Fibroblast of skin of left biceps (primary cell): Measurements from ENCODE around the gene TAF9B.
"Not testable (repeated sequence)": the region's sequence is repeated elsewhere in the genome, so short reads cannot be mapped to it uniquely, and the experiment has no call there.

Experiments
- DNase-seq, 2 experiments: peaks; one replicate each; pipeline ENCODE4 v3.0.0-alpha.2; 2013; ENCODE audit warnings: low read depth in 2 of 2

TAF9B gene, protein sequence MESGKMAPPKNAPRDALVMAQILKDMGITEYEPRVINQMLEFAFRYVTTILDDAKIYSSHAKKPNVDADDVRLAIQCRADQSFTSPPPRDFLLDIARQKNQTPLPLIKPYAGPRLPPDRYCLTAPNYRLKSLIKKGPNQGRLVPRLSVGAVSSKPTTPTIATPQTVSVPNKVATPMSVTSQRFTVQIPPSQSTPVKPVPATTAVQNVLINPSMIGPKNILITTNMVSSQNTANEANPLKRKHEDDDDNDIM

DNA sequence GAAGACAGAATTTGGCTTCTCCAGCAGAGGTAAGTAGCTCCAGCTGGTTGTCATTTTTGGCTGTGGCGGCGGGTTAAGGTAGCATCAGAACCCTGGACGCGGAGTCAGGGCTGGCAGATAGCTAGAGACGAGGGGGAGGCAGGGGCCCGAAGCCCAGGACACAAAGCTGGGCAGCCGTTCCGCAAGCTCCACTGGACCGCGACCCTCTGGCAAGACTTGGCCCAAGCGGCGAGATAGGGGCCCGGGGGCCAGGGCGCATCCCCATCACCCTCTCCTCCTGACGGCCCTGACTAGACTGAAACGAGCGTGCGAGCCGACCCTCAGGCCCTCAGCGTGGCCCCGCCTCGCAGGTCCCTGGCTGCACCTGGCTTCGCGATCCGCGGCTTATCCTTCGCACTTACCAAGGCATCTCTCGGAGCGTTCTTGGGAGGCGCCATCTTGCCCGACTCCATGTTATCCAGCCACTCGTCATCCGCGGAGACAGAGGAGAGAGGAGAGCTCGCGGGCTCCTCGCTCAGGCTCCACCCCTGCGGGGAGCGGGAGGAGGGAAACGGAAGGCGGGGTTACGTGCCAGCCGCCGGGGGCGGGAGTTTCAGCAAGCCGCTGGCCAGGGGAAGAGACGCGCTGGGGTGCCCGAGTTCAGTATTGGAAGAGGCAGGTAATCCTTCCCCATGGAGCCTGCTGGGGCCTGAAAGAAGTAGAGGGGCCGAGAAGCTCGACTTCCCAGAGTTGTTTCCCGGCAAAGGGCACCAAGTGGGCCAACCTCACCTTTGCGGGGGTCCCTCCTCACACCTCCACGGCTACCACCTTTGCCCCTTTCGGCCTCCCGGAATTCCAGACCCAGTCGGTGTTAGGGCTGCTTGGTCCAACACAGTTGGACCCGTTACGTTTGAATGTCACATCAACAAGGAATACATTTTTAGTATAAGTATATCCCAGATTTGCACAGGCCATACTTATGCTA is at the start of gene TAF9B:
Gene TAF9B, minus strand, starts transcription at position 491 of the 964 bp plus-strand sequence. Its CDS starts 39 bp downstream, at position 452.
- DNase-seq: peak; percentile 43 to 48

DNA sequence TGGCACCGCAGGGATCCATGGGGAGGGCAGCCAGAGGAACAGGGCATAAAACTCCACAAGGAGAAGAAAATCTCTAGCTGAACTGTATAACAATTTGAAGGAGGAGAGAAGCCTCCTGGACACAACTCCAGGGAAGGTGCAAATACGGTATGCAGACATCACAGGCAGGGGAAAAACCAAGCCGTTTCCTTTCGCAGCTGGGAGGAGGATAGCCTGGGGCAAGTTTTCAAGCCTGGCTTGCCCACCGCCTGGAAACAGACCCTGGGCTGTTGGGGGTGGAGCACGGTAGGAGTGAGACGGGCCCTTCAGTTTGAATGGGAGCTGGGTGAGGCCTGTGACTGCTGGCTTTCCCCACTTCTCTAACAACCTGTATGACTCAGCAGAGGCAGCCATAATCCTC is 43.4 kb upstream of the TAF9B start:
- no peak for DNase-seq

DNA sequence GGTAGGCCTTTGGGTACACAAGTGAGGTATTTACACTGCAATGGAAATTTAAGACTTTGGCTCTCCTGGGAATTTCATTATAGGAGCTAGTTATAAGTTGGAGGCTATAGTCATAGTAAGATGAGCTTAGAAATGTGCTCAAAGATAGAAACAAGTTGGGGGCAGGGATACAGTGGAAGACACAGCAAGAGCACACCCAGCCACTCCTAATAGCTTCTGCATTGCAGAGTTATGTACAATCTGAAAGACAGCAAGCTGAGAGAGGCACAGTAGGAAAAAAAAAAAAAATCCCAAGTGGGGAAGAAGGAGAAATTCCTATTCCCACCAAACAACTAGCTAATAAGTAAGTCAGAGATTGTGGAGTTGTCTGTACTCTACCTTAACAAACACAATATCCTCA is 41.9 kb upstream of the TAF9B start:
- DNase-seq: no peak

DNA sequence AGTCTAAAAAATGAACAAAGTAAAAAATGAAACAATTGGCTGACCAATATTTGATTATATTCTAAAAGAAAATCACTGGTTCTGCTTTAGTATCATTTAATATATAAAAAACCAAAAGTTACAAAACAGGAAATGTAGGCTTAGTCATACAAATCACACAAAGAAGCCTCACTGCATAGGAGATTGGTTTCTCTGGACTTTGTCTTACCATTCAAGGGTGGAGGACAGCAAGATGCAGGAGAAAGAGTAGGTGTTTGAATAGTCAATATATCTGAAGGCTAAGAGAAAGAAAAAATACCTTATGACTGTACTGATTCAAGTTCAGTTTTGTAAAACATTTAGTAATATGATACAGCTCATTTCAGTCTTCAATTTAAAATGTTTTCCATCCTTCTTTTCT is 28.6 kb upstream of the TAF9B start:
- DNase-seq: no peak

DNA sequence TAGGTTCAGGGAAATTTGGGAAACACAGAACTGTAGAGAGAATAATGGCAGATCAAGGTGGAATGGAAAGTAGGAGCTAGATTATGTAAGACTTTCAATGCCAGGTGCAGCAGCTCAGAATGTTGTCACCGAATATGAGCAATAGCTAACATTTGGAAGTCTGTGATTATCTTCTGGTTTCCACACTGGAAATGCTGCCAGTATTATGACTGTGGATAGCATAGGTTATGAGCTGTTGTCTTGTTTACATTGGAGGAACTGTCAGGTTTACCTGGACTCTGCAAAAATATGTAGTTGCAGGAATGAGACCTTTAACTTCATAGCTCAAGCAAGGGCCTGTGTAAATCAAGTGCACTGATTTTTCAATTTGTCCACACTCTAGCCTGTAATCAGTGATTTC is 26.0 kb upstream of the TAF9B start:
- DNase-seq: no peak

DNA sequence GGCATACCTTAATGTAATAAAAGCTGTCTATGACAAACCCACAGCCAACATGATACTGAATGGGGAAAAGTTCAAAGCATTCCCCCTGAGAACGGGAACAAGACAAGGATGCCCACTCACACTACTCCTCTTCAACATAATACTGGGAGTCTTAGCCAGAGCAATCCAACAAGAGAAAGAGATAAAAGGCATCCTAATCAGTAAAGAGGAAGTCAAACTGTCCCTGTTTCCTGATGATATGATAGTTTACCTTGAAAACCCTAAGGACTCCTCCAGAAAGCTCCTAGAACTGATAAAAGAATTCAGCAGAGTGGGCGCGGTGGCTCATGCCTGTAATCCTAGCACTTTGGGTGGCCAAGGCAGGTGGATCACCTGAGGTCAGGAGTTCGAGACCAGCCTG is 23.7 kb upstream of the TAF9B start:
- DNase-seq: not testable (repeated sequence)

DNA sequence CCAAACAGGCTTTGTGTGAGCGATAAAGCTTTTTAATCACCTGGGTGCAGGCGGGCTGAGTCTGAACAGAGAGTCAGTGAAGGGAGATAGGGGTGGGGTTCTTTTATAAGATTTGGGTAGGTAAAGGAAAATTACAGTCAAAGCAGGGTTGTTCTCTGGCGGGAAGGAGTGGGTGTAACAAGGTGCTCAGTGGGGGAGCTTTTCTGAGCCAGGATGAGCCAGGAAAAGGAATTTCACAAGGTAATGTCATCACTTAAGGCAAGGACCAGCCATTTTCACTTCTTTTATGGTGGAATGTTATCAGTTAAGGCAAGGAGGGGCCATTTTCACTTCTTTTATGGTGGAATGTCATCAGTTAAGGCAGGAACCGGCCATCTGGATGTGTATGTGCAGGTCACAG is 21.3 kb upstream of the TAF9B start:
- not testable (repeated sequence) for DNase-seq

DNA sequence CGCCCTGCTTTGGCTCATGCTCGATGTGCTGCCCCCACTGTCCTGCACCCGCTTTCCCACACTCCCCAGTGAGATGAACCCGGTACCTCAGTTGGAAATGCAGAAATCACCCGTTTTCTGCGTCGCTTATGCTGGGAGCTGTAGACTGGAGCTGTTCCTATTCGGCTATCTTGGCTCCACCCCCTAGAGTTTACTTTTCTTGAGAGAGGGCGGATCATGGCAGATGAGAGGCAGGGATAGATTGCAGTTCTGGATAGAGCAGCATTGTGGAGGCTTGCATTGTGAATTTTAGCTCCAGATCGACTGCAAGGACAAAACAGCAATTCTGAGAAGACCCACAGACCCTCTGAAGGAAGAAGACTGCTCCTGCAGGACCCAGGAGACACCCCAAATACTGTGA is 18.4 kb upstream of the TAF9B start:
- DNase-seq: not testable (repeated sequence)

DNA sequence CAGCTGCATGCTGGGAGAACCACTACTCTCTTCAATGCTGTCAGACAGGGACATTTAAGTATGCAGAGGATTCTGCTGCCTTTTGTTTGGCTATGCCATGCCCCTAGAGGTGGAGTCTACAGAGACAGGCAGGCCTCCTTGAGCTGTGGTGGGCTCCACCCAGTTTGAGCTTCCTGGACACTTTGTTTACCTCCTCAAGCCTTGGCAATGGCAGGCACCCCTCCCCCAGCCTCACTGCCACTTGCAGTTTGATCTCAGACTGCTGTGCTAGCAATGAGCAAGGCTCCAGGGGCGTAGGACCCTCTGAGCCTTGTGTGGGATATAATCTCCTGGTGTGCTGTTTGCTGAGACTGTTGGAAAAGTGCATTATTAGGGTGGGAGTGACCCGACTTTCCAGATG is 17.9 kb upstream of the TAF9B start:
- DNase-seq: not testable (repeated sequence)

DNA sequence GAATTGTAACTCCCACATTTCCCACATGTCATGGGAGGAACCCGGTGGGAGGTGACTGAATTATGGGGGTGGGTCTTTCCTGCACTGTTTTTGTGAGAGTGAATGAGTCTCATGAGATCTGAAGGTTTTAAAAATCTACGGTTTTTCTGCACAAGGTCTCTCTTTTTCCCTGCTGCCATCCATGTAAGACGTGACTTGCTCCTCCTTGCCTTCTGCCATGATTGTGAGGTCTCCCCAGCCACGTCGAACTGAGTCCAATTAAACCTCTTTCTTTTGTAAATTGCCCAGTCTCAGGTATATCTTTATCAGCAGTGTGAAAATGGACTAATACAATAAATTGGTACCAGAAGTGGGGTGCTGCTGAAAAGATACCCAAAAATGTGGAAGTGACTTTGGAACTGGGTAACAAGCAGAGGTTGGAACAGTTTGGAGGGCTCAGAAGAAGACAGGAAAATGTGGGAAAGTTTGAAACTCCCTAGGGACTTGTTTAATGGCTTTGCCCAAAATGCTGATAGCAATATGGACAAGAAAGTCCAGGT is 7.6 kb upstream of the TAF9B start:
- not testable (repeated sequence) for DNase-seq

DNA sequence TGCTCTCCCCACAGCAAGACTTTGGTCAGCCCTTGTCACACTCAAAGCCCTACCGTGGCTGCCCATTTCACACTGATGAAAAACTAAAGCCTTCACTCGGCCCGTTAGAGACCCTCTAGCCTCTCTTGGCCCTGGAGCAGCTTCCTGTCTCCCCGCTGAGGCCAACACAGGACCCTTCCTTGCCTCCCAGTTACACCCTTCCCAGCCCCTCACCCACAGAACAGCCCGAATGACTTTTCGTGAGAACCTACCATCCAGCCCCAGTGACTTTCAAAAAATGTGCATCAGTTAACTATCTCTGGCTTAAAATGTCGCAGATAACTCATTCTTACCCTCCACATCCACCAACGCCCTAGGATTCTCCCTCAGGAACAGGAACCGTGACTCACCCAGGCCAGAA is 756 bp upstream of the TAF9B start:
- DNase-seq: no peak

DNA sequence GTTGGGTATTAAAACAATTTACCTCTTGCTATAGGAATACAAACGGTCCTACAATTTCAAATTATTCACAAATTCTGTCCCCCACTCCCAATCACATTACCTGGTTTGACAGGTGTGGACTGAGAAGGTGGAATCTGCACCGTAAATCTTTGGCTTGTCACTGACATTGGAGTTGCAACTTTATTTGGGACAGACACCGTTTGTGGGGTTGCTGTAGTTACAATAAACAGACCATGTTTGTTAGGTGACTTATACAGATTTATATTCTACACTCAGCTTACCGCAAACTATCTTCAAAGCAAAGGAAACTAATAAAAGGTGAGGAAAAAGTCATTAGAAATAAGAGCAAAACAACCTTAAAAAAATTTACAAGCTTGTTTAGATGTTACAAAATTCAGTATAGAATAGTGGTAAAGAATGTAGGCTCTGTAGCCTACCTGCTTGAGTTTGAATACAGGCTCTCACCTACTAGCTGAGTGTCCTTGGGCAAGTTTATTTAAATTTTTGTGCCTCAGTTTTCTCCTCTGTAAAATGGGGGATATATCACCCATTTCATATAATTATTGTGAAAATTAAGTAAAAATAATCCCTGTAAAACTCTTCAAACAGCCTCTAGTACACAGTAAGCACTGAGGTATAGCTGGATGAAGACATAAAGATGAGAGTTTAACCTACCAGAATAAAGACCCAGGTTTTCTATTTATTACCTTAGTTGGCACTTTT is 6.1 kb downstream of the TAF9B start:
- no peak for DNase-seq

DNA sequence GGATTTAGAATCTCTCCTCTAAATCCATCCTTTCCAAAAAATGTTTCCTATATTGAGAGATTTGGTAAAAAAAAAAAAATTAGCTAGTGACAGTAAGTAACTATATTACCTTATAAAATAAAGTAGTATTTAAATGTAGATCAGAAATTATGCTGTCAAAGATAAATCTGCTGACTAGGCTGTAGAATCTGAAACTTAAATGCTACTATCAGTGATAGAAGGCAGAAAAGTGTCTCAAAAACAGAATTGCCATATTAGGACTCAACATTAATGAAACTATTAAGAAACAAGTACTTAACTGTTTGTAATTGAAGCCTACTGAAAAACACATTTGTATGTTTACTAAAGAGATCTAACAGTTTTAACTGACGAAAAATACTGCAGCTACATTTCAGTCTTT is 8.3 kb downstream of the TAF9B start:
- DNase-seq: no peak

DNA sequence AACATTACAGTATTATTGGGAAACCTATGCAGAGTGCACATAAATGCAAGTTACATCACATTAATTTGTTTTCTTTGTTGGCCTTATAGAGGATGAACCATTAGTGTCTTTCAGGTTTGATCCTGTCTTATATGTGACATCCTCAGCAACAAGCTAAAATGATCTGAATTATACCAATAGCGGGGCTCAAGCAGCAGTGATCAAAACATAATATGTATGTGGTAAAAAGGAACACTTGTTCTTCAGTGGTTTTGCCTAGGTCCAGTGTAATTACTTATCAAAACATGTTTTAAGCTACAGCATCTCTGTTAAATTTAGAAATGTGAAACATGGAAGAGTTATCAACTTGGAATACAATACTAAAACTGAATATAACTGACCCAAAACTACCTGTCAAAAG is 9.1 kb downstream of the TAF9B start:
- DNase-seq: no peak

DNA sequence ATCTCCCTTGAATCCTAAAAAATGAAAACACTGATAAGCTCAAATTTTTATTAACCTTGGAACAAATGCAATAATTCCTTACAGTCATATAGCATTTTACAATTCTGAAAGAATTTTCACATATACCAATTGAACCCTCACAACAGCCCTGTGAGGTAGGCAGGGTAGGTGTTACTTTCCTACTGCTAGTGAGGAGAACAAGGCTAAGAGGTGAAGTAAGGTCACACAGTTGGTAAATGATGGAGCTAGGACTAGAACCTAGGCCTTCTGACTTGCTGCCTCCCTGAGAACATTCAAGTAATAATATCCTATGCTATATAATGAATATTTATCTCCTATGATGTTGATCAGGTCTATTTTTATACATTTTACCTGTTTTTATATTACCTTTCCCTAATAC is 9.7 kb downstream of the TAF9B start:
- no peak for DNase-seq

DNA sequence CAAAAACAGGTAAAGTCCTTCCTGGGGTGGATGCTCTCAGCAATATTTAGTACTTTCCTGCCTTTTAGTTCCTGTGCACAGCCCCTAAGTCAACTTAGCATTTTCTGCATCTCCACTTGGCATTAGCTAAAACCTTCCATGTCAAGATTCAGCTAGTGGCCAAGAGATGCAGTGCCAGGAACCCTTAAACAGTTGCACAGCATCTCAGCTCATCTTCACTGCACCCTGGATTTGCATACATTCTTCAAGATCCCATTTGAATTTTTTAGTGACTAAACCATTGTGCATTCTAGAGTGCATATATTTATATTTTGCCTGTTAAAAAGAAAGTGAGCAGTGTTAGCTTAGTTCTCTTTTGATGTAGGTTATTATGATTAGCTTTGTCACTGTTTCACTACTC is 13.7 kb downstream of the TAF9B start:
- not testable (repeated sequence) for DNase-seq

DNA sequence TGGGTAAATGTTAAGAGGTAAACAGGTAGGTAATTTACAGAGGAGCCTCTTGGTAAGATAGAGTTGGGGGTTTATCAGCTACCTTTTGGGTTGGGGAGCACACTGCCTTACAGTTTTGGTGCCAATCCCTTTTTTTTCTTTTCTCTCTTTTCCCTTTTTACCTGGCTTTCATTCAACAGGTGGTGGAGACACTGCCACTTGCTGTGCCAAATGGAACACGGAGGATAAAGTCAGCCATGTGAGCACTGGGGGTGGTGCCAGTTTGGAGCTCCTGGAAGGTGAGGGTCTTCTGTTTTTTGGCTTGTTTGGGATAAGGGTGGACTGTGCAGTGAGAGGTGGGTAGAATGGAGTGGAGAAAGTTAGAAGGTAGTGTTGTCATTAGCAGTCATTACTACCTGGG is 14.3 kb downstream of the TAF9B start:
- no peak for DNase-seq

DNA sequence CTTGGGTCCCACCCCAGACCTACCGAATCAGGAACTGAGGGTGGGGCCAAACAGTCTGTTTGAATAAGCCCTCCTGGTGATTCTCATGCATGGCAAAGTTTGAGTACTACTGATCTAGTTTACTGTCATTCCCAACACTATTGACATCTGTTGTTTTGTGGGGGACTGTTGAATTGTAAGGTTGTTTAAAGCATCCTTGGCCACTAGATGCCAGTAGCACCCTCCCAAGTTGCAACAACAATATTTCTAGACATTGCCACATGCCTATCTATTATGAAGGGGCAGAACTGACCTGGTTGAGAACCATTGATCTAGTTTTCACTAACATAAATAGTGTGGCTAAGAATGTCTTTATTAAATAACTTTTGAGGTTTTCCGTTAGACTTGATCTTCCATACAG is 15.1 kb downstream of the TAF9B start:
- no peak for DNase-seq

DNA sequence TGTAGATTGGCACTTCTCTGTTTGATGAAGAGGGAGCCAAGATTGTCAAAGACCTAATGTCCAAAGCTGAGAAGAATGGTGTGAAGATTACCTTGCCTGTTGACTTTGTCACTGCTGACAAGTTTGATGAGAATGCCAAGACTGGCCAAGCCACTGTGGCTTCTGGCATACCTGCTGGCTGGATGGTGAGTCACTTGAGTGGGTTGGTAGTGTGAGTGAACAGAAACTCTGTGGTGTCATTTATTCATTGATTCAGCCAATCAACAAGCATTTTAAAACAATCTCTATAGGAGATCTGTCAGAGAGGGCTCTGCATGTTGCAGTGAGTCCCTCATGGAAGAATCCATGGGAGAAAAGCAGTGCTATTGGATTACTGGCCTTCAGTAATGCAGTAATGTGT is 16.3 kb downstream of the TAF9B start:
- no peak for DNase-seq

DNA sequence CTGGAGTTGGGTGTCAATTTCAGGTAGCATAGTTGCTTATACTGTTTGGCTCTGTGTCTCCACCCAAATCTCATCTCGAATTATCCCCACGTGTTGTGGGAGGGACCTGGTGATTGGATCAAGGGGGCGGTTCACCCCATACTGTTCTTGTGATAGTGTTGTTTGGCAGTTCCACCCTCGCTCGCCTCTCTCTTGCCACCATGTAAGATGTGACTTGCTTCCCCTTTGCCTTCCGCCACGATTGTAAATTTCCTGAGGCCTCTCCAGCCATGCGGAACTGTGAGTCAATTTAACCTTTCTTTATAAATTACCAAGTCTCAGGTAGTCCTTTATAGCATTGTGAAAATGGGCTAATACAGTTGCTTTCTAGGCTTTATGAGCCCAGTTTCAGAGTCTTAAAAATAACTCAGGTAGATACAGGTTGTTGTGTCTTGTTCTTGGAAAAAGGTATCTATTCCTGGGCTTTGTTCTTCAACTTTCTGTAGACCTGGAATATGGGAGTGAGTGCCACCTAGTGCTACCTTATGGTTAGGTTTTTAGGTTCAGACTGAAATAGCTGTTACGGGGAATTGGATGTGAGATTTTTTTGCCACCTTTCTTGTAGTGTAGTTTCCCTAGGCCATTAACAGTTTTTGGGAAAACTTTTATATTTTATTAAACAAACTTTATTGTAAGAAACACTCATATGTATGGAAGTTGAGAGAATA is 19.8 kb downstream of the TAF9B start:
- no peak for DNase-seq

DNA sequence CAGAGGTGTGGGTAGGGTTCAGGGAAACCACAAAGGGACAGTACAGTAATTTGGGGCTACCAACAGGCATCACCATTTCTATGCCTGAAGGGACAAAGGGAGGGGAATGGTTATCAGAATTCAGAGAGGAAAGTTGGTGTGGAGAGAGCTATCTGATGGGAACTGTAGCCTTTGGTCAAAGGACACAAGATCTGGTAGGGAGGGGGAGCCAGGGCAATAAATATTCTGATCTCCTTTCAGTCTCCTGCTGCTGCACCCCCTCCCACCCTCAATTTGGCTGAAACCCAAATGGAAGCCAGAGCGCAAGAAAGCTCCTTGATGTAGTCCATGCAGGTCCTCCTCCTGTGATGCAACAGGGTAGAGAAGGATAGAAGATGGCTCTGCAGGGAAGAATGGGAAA is 20.8 kb downstream of the TAF9B start:
- DNase-seq: no peak

DNA sequence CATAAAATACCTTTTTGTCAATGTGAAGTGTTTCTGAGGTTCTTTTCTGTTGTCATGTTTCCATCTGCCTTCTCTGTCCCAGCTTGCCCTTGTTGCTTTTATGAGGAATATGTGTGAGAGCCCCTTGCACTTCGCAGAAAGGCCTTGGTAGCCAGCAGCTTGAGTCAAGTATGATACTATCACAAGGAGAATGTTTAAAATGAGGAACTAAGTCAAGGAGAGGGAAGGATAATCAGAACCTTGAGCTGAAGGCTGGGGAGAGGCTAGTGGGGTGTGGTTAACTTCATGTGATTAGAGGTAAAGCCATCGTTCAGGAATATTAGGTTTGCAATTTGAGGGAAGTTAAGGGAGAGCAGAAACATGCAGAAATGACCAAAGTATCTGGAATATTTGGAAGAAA is 22.7 kb downstream of the TAF9B start:
- no peak for DNase-seq
